K562 (cell line): ENCODE measurements around the gene CLK3. TPM values are rescaled to one million over a fixed set of nuclear protein-coding genes. Genes with fewer than 3 reads are reported as not detected.

Experiments used
- ATAC-seq: fragments of 200-7000 bp; cut with Tn5 transposase; 3 replicates; pipeline ENCODE4 v1.9.1; 2020; ENCODE audit warnings: moderate library complexity
- BruUV-seq: library from RNA; stranded (reverse); fragments of 400-500 nt; replicated peaks from 2 replicates; lab custom pipeline; 2021; lab: Mats Ljungman, UMichigan
- CTCF ChIA-PET: fragments of 300-600 bp; formaldehyde crosslinking; extraction: SDS; loops from one replicate; lab custom pipeline; 2021; ENCODE audit warnings: low intra/inter-chr PET ratio; lab: Yijun Ruan, JAX
- POLR2A ChIA-PET: fragments of 300-600, 350-650 bp; sonication (Branson Sonifier 250); formaldehyde crosslinking; extraction: SDS; loops from one replicate; lab custom pipeline; 2021; ENCODE audit warnings: antibody characterized with exemption, inconsistent platforms; lab: Yijun Ruan, JAX
- DNase-seq, 4 experiments: peaks; one replicate each; pipeline versions ENCODE4 v3.0.0 to v3.0.0-alpha.2; 2011 to 2018; ENCODE audit warnings: low spot score in 3 of 4, mixed read lengths in 3 of 4; ENCODE audit errors: extremely low read depth in 1 of 4
- FAIRE-seq: peaks from 2 replicates; lab custom pipeline; 2011; peaks lifted over from hg19 to GRCh38; lab: Jason Lieb, UNC
- H2AFZ ChIP-seq: 2 replicates; pipeline ENCODE4 v1.6.0; 2011; ENCODE audit warnings: low read depth, low read length, control low read depth, inconsistent platforms
- H3K27ac ChIP-seq: fragments of 200-600 bp; 3 replicates; pipeline ENCODE4 v1.8.0; 2011; ENCODE audit warnings: low read depth, mild to moderate bottlenecking, control low read depth, inconsistent platforms, low read length, moderate library complexity, mixed read lengths; ENCODE audit errors: extremely low read depth
- H3K27me3 ChIP-seq, 2 experiments: fragments of 300-600 bp in 1 of 2; 2 replicates in 1 of 2; 3 replicates in 1 of 2; pipeline versions ENCODE4 v1.6.0 to v1.8.0; 2011; ENCODE audit warnings: inconsistent platforms in 2 of 2, low read length in 2 of 2, mild to moderate bottlenecking in 1 of 2, mixed read lengths in 1 of 2, moderate library complexity in 1 of 2; ENCODE audit not compliant: control insufficient read depth in 2 of 2, insufficient read depth in 2 of 2
- H3K36me3 ChIP-seq: fragments of 300-600 bp; 3 replicates; pipeline ENCODE4 v1.8.0; 2011; ENCODE audit warnings: mild to moderate bottlenecking, low read length, inconsistent platforms; ENCODE audit not compliant: control insufficient read depth, insufficient read depth
- H3K4me1 ChIP-seq, 2 experiments: fragments of 200-600 bp in 1 of 2; replicated peaks in 1 of 2; 2 replicates in 1 of 2; 3 replicates in 1 of 2; pipeline versions ENCODE4 v1.5.1 to v1.8.0; 2011; ENCODE audit warnings: inconsistent platforms in 2 of 2, low read length in 2 of 2, mild to moderate bottlenecking in 1 of 2, mixed read lengths in 1 of 2, moderate library complexity in 1 of 2; ENCODE audit not compliant: control insufficient read depth in 2 of 2, insufficient read depth in 2 of 2
- H3K4me2 ChIP-seq: 2 replicates; pipeline ENCODE4 v1.6.1; 2011; ENCODE audit warnings: low read length, control low read depth, inconsistent platforms, mixed read lengths; ENCODE audit not compliant: insufficient read depth
- H3K4me3 ChIP-seq: fragments of 200-600 bp; sonication (generic), shearing (Covaris generic); 2 replicates; pipeline ENCODE4 v1.5.1; 2016; ENCODE audit warnings: control low read depth, inconsistent platforms
- H3K79me2 ChIP-seq: fragments of 200-600 bp; 3 replicates; pipeline ENCODE4 v1.8.0; 2011; ENCODE audit warnings: low read length, inconsistent platforms; ENCODE audit not compliant: control insufficient read depth, insufficient read depth
- H3K9ac ChIP-seq, 2 experiments: 2 replicates each; pipeline versions ENCODE4 v1.6.0 to v1.6.1; 2011; ENCODE audit warnings: low read depth in 2 of 2, low read length in 2 of 2, control low read depth in 1 of 2, inconsistent platforms in 1 of 2, mild to moderate bottlenecking in 1 of 2, mixed read lengths in 1 of 2; ENCODE audit not compliant: insufficient read depth in 1 of 2
- H3K9me1 ChIP-seq: one replicate; pipeline ENCODE4 v1.6.0; 2011; ENCODE audit warnings: inconsistent platforms, mild to moderate bottlenecking, low read length, moderate library complexity; ENCODE audit not compliant: control insufficient read depth, insufficient read depth
- H3K9me3 ChIP-seq: replicated peaks from 2 replicates; pipeline ENCODE4 v1.5.1; 2011; ENCODE audit warnings: low read depth, low read length, inconsistent platforms; ENCODE audit not compliant: control insufficient read depth, insufficient read depth
- H4K20me1 ChIP-seq: replicated peaks from 2 replicates; pipeline ENCODE4 v1.6.1; 2011; ENCODE audit warnings: low read length, inconsistent platforms, mixed read lengths; ENCODE audit not compliant: control insufficient read depth, insufficient read depth
- ARHGAP35 ChIP-seq: fragments of 450-650 bp; IDR thresholded peaks from 2 replicates; pipeline ENCODE4 v1.6.1; 2018; ENCODE audit not compliant: partially characterized antibody
- SRSF9 ChIP-seq: fragments of 200-400 bp; formaldehyde crosslinking; IDR thresholded peaks from 2 replicates; pipeline ENCODE4 v1.6.1; 2017; ENCODE audit warnings: low read depth, low read length, borderline replicate concordance
- TAF15 ChIP-seq: fragments of 200-400 bp; formaldehyde crosslinking; IDR thresholded peaks from 2 replicates; pipeline ENCODE4 v1.6.1; 2017; ENCODE audit warnings: mild to moderate bottlenecking, low read depth, low read length, moderate library complexity
- WGBS: fragments of 100-300 bp; shearing (Covaris generic); methylation state at CpG from one replicate; pipeline ENCODE4 v1.1.6; 2016; ENCODE audit warnings: low coverage, mixed read lengths; ENCODE audit not compliant: insufficient coverage; ENCODE audit errors: missing lambda C conversion rate; 5-methylcytosine and 5-hydroxymethylcytosine counted together
- in situ Hi-C: fragments of 300-500 bp; cut with MboI; formaldehyde crosslinking; loops from 4 replicates; pipeline ENCODE4 v1.15.0; 2018; ENCODE audit warnings: inconsistent platforms, mixed read lengths
- intact Hi-C: fragments of 100-400 bp; cut with micrococcal nuclease; formaldehyde crosslinking; loops from 2 replicates; pipeline ENCODE4 v1.14.2; 2022
- polyA plus RNA-seq, 8 experiments: library from polyadenylated mRNA; depleted of rRNA in 4 of 8; stranded (reverse) in 5 of 8; unstranded in 3 of 8; fragments of >200 nt; fragmentation: Nextera tagmentation in 2 of 8; fragmentation: Illumina TruSeq in 1 of 8; extraction: Ambion mirVana in 2 of 8; extraction: Trizol in 1 of 8; gene quantifications; 2 replicates each; pipeline versions ENCODE4 v1.2.1 to v1.2.3, GENCODE V29; 2011 to 2014; ENCODE audit warnings: inconsistent platforms in 1 of 8, missing spikeins in 1 of 8
- total RNA-seq, 7 experiments: library from RNA; depleted of rRNA in 6 of 7; stranded (reverse); fragments of >200 nt in 6 of 7; fragmentation: Illumina TruSeq in 2 of 7; extraction: Trizol in 2 of 7; gene quantifications; 2 replicates each; pipeline versions ENCODE4 v1.2.1 to v1.2.3, GENCODE V29; 2011 to 2021; ENCODE audit warnings: low replicate concordance in 1 of 7
- TF ChIP-seq, protein P1 (sequence below): fragments of 450-650 bp; IDR thresholded peaks from 2 replicates; pipeline ENCODE4 v1.6.1; 2016; ENCODE audit warnings: low read depth, mild to moderate bottlenecking, moderate library complexity
- TF ChIP-seq, protein P2 (sequence below), 2 experiments: fragments of 450-650 bp; formaldehyde crosslinking in 1 of 2; IDR thresholded peaks; 2 replicates each; pipeline versions ENCODE4 v1.4.0 to v1.6.1; 2014 to 2020; ENCODE audit warnings: mild to moderate bottlenecking in 2 of 2, borderline replicate concordance in 1 of 2, low read depth in 1 of 2
- TF ChIP-seq, protein P3 (sequence below): sonication (generic); formaldehyde crosslinking; IDR thresholded peaks from 2 replicates; pipeline ENCODE4 v1.8.1; 2023; ENCODE audit warnings: missing genetic modification reagents, mild to moderate bottlenecking, borderline replicate concordance

The CLK3 gene
- total and polyA plus RNA-seq, 9 of the 15 experiments (the other 6 are each of a cell fraction or from before 2014, with no cell fraction given): 1.2 to 95.2 (median 51.7) TPM

DNA sequence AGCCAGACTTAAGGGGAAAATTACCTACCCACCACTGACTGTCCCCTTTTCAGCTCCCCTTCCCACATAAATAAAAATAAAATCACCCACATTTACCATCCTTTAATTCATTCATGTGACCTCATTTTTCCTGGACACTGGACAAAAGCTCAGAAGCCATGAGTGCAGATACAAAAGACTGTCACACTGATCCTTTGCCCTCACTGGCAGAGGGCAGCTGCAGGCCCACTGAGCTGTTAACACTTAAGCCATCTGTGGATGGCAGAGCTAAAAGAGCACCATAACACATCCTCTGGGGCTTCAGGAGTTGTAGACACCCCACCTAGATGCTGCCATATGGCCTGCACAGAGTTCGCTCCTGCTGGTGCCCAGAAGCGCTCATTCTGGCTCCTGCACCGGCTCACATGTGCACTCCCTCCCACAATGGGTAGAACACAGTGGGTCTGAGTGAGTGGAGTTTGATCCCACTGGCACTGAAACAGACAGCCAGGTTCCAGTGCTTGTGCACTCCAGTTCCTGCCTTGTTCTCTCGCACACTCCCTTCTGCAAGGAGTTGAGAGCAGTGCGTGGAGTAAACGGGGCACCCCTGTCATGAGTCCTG is 41.4 kb downstream of the CLK3 start:
- H4K20me1 ChIP-seq: 0 out of 2 replicates have a peak, but pooled peaks cover 6% of the 10 kb centered on the region
- WGBS: 86% methylated on average over 6 of the region's 6 CpGs
- DNase-seq (no peak), FAIRE-seq (no peak), ATAC-seq (no peak)
- BruUV-seq: no TSS peak
- H3K27me3 ChIP-seq: no peaks in the 10 kb centered on the region
- no peak overlapping the region for H3K27ac ChIP-seq
- H3K4me3 ChIP-seq: no peak overlapping the region
- H3K79me2 ChIP-seq: no peaks in the 10 kb centered on the region; the same call in 1 of the 3 replicates
- ChIA-PET CTCF (no interaction called here), POLR2A (interaction anchor here (0.6 to 1.4 kb wide), 4 partner anchors 8 to 282 kb away, joined by 3 read pairs; no protein-coding TSS in a partner anchor)
- H3K9me1 ChIP-seq: no peaks in the 10 kb centered on the region
- intact Hi-C loops: no loop called here
- in situ Hi-C loops: no loop called here
- no peaks in the 10 kb centered on the region for H3K9me3 ChIP-seq
- H3K9ac ChIP-seq: peak overlapping the region in 1 of 2 experiments; percentile 27; a peak in 1 of 4 replicates
- H3K4me1 ChIP-seq: peaks cover 0 to 5% of the 10 kb centered on the region in 2 experiments; a peak in 1 of 5 replicates
- H2AFZ ChIP-seq: no peak overlapping the region
- TF ChIP-seq, protein P1, sequence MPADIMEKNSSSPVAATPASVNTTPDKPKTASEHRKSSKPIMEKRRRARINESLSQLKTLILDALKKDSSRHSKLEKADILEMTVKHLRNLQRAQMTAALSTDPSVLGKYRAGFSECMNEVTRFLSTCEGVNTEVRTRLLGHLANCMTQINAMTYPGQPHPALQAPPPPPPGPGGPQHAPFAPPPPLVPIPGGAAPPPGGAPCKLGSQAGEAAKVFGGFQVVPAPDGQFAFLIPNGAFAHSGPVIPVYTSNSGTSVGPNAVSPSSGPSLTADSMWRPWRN: no peak
- TF ChIP-seq, protein P2, sequence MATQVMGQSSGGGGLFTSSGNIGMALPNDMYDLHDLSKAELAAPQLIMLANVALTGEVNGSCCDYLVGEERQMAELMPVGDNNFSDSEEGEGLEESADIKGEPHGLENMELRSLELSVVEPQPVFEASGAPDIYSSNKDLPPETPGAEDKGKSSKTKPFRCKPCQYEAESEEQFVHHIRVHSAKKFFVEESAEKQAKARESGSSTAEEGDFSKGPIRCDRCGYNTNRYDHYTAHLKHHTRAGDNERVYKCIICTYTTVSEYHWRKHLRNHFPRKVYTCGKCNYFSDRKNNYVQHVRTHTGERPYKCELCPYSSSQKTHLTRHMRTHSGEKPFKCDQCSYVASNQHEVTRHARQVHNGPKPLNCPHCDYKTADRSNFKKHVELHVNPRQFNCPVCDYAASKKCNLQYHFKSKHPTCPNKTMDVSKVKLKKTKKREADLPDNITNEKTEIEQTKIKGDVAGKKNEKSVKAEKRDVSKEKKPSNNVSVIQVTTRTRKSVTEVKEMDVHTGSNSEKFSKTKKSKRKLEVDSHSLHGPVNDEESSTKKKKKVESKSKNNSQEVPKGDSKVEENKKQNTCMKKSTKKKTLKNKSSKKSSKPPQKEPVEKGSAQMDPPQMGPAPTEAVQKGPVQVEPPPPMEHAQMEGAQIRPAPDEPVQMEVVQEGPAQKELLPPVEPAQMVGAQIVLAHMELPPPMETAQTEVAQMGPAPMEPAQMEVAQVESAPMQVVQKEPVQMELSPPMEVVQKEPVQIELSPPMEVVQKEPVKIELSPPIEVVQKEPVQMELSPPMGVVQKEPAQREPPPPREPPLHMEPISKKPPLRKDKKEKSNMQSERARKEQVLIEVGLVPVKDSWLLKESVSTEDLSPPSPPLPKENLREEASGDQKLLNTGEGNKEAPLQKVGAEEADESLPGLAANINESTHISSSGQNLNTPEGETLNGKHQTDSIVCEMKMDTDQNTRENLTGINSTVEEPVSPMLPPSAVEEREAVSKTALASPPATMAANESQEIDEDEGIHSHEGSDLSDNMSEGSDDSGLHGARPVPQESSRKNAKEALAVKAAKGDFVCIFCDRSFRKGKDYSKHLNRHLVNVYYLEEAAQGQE (IDR thresholded peaks at IDR 0.05; ENCODE audit: borderline replicate concordance): no peak
- TF ChIP-seq, protein P2 (CRISPR knock-in tag; IDR thresholded peaks at IDR 0.05; ENCODE audit: low read depth): no peak
- TF ChIP-seq, protein P3, sequence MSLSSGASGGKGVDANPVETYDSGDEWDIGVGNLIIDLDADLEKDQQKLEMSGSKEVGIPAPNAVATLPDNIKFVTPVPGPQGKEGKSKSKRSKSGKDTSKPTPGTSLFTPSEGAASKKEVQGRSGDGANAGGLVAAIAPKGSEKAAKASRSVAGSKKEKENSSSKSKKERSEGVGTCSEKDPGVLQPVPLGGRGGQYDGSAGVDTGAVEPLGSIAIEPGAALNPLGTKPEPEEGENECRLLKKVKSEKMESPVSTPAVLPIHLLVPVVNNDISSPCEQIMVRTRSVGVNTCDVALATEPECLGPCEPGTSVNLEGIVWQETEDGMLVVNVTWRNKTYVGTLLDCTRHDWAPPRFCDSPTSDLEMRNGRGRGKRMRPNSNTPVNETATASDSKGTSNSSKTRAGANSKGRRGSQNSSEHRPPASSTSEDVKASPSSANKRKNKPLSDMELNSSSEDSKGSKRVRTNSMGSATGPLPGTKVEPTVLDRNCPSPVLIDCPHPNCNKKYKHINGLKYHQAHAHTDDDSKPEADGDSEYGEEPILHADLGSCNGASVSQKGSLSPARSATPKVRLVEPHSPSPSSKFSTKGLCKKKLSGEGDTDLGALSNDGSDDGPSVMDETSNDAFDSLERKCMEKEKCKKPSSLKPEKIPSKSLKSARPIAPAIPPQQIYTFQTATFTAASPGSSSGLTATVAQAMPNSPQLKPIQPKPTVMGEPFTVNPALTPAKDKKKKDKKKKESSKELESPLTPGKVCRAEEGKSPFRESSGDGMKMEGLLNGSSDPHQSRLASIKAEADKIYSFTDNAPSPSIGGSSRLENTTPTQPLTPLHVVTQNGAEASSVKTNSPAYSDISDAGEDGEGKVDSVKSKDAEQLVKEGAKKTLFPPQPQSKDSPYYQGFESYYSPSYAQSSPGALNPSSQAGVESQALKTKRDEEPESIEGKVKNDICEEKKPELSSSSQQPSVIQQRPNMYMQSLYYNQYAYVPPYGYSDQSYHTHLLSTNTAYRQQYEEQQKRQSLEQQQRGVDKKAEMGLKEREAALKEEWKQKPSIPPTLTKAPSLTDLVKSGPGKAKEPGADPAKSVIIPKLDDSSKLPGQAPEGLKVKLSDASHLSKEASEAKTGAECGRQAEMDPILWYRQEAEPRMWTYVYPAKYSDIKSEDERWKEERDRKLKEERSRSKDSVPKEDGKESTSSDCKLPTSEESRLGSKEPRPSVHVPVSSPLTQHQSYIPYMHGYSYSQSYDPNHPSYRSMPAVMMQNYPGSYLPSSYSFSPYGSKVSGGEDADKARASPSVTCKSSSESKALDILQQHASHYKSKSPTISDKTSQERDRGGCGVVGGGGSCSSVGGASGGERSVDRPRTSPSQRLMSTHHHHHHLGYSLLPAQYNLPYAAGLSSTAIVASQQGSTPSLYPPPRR (CRISPR knock-in tag): no peak
- TF ChIP-seq ARHGAP35 (no peak), TAF15 (no peak), SRSF9 (no peak)
- TF ChIP-seq, all 486 proteins: peak for 0
- Histone ChIP-seq H3K36me3 (peaks cover 19% of the 10 kb centered on the region; the same call in 2 of the 3 replicates), H3K4me2 (no peak overlapping the region)
